Measurements from ENCODE around the gene ALDOB.

GRCh38 chr9:101409079-101409477, 26.5 kb downstream of the ALDOB start:
- no peak for TF ChIP-seq POLR2A (IDR thresholded peaks at IDR 0.05)
- no peak for TF ChIP-seq CTCF (IDR thresholded peaks at IDR 0.05 in 4 of 5, conservative IDR thresholded peaks at IDR 0.05 in 1 of 5)

Data from gastrocnemius medialis (tissue), 4 donors.